Lower lobe of right lung (tissue), 2 donors: ENCODE results near the gene SGMS1. TPM values are rescaled to one million over a fixed set of nuclear protein-coding genes. Genes with fewer than 3 reads are reported as not detected.

Experiments
- ATAC-seq, 2 donors: fragments of 200-7000 bp; cut with Tn5 transposase; one replicate each; pipeline ENCODE4 v1.9.1; 2020 to 2022; ENCODE audit warnings: mild to moderate bottlenecking in 2 of 2, moderate library complexity in 2 of 2
- DNase-seq: peaks from one replicate; pipeline ENCODE4 v3.0.0-alpha.2; 2020
- H3K27ac ChIP-seq: fragments of 200-600 bp; one replicate; pipeline ENCODE4 v1.8.0; 2022
- H3K27me3 ChIP-seq: fragments of 200-600 bp; one replicate; pipeline ENCODE4 v1.8.0; 2022; ENCODE audit warnings: low read depth
- H3K36me3 ChIP-seq: fragments of 200-600 bp; one replicate; pipeline ENCODE4 v1.8.0; 2022; ENCODE audit warnings: mild to moderate bottlenecking
- H3K4me1 ChIP-seq: fragments of 200-600 bp; one replicate; pipeline ENCODE4 v1.8.0; 2022
- H3K4me3 ChIP-seq: fragments of 200-600 bp; one replicate; pipeline ENCODE4 v1.8.0; 2022; ENCODE audit warnings: mild to moderate bottlenecking
- H3K9me3 ChIP-seq: fragments of 200-600 bp; one replicate; pipeline ENCODE4 v1.8.0; 2022
- intact Hi-C: fragments of 100-400 bp; cut with DNase I; formaldehyde crosslinking; loops from one replicate; pipeline ENCODE4 v1.11.0; 2022
- total RNA-seq: library from RNA; stranded (reverse); fragmentation: NEBNext Ultra II Directional; extraction: Animal tissue kit (Norgen Biotek cat#: 25700); gene quantifications from one replicate; pipeline ENCODE4 v1.2.1, GENCODE V29; 2021
- TF ChIP-seq, protein P1 (sequence below): fragments of 200-600 bp; IDR thresholded peaks from one replicate; pipeline ENCODE4 v1.8.0; 2022; ENCODE audit warnings: antibody characterized with exemption, mild to moderate bottlenecking
- donor health status: DM: no; HTN: yes; CAD: no; lungs with severe emphysema.

The SGMS1 gene
- total RNA-seq, 1 donor from 2014 or later = 72.3 TPM

DNA sequence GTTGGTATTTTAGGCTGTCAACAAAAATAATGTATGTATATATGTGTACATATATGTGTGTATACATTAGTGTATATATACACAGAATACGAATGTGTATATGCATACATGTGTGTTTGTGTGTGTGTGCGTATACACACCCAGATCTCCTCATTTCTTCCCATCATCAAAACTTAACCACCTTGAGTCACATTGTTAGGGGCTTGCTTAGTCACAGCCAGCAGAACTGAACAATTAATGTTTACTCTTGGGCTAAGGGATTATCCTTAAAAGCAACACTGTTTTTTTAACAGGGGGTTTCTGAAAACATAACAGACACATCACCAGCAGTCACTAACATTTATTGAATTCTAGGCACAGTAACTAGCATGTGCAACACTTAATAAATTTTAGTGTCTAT lies 289.5 kb downstream of the SGMS1 start:
- DNase-seq (no peak), ATAC-seq (no peak)
- Histone ChIP-seq H3K36me3 (no peaks in the 10 kb centered on the region), H3K4me1 (peaks cover under 1% of the 10 kb centered on the region), H3K27me3 (no peaks in the 10 kb centered on the region), H3K4me3 (no peak overlapping the region), H3K9me3 (no peaks in the 10 kb centered on the region), H3K27ac (no peak overlapping the region)
- TF ChIP-seq, protein P1, sequence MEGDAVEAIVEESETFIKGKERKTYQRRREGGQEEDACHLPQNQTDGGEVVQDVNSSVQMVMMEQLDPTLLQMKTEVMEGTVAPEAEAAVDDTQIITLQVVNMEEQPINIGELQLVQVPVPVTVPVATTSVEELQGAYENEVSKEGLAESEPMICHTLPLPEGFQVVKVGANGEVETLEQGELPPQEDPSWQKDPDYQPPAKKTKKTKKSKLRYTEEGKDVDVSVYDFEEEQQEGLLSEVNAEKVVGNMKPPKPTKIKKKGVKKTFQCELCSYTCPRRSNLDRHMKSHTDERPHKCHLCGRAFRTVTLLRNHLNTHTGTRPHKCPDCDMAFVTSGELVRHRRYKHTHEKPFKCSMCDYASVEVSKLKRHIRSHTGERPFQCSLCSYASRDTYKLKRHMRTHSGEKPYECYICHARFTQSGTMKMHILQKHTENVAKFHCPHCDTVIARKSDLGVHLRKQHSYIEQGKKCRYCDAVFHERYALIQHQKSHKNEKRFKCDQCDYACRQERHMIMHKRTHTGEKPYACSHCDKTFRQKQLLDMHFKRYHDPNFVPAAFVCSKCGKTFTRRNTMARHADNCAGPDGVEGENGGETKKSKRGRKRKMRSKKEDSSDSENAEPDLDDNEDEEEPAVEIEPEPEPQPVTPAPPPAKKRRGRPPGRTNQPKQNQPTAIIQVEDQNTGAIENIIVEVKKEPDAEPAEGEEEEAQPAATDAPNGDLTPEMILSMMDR = no peak
- intact Hi-C loops = no loop called here

DNA sequence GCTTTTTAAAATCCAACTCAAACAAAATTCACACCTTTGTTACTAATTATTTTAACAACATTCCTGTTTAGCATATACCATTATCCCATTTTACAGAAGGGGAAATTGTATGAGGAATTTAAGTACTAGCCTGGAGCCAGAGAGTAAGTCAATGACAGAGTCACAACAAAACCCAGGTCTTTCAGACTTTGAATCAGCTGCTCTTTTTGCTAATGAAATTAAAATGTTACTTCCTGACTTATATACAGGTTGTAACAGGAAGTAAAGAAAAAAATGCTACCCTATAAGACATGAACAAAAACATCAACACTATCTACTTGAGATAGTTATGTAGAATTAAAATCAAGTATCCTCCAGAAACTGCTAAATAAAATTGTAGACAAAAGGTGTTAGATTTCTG lies 289.9 kb downstream of the SGMS1 start:
- no peaks in the 10 kb centered on the region for H3K9me3 ChIP-seq
- no peak overlapping the region for H3K4me3 ChIP-seq
- no peaks in the 10 kb centered on the region for H3K27me3 ChIP-seq
- TF ChIP-seq, protein P1 = no peak
- ATAC-seq = no peak
- no peaks in the 10 kb centered on the region for H3K4me1 ChIP-seq
- H3K36me3 ChIP-seq = no peaks in the 10 kb centered on the region
- no peak overlapping the region for H3K27ac ChIP-seq
- DNase-seq = no peak
- intact Hi-C loops = no loop called here

DNA sequence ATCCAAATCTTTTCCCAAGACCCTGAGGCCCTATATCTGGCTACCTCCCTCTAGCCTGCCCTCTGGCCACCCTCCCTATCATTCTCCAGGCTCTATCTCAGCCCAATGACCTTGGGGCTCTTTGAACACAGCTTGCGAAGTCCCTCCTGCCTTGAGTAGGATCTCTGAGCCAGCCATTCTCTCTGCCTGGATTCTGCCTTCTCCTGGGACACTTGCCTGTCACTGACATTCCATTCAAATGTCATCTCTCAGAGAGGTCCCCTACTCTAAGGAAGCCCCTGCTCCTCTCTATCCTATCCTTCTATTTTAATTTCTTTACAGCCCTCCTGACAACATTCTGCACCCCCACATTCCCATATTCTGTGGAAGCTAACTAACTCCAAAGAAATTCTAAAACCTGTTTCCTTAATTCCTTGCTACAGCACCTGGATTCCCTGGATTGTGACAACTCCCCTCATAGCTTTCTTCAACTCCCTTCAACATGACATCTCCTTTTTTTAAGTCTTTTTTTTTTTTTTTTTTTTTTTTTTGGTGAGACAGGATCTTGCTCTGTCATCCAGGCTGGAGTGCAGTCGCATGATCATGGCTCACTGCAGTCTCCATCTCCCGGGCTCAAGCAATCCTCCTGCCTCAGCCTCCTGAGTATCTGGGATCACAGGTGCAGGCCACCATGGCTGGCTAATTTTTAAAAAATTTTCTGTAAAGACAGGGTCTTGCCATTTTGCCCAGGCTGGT lies 291.5 kb downstream of the SGMS1 start:
- DNase-seq = no peak
- TF ChIP-seq, protein P1 = no peak
- H3K4me3 ChIP-seq = no peak overlapping the region
- H3K4me1 ChIP-seq = peaks cover 6% of the 10 kb centered on the region
- no peaks in the 10 kb centered on the region for H3K27me3 ChIP-seq
- intact Hi-C loops = no loop called here
- H3K9me3 ChIP-seq = no peaks in the 10 kb centered on the region
- H3K36me3 ChIP-seq = no peaks in the 10 kb centered on the region
- H3K27ac ChIP-seq = no peak overlapping the region
- no peak for ATAC-seq

DNA sequence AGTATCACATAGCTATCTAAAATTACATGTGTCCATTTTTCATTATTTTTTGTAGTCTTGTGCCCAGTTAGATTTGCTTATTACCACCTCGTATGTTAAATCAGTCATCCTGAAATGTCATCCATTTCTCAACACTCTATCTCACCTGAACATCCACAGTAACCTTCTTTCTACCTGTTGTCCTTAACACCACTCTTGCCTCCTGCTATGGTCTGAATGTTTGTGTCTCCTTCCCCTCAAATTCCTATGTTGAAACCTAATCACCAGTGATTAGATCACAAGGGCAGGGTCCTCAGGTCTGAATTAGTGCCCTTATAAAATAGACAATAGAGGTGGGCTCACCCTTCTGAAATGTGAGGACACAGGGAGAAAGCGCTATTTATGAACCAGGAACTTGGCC lies 292.3 kb downstream of the SGMS1 start:
- TF ChIP-seq, protein P1 = no peak
- DNase-seq (no peak), ATAC-seq (no peak)
- no peak overlapping the region for H3K4me3 ChIP-seq
- H3K27ac ChIP-seq = no peak overlapping the region
- H3K36me3 ChIP-seq = no peaks in the 10 kb centered on the region
- H3K9me3 ChIP-seq = no peaks in the 10 kb centered on the region
- intact Hi-C loops = no loop called here
- peaks cover 14% of the 10 kb centered on the region for H3K4me1 ChIP-seq
- no peaks in the 10 kb centered on the region for H3K27me3 ChIP-seq

DNA sequence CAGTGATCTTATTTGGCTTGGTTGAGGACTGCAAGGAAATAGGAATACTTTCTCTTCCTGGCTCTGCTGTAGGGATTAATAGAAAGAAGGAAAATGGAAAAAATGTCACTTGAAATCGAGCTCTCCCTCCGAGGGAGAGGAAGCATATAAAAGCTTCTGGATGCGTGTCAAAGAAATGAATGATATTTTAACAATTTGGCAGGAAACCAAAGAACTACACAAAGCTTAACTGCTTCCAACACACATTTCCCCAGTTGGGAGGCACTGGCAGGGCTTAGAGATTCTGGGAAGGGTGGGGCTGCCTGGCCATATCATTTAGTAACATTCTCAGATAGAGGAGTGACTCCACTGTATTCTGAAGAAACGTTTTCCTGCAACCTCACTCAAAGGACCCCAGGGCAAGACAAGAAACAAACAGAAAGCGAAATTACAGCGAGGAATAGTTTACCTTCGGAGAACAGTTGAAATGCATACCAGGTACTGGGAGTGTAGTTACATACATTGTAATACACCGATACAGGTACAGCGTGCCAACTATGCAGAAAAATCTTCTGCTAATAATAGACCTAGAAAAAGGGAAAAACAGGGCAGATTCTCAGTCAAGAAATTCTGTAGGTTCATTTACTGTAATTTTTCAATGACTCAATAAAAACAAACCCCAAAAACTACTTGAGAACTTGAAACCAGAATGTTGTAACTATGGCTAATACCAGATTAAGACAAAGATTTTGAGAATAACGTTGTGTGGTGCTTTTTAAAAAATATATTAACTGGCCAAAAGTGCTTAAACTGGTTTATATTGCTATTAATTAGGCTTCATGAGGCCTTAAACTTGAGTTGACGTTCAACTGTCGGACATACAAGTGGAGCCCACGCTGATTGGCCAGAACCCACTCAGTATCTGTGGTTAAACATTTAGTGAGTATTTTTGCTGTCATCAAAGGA lies 296.7 kb downstream of the SGMS1 start:
- H3K27me3 ChIP-seq = no peaks in the 10 kb centered on the region
- H3K4me3 ChIP-seq = no peak overlapping the region
- ATAC-seq (peak; percentile 67 to 73), DNase-seq (no peak)
- peak overlapping the region; percentile 9 for H3K27ac ChIP-seq
- TF ChIP-seq, protein P1 = no peak
- H3K36me3 ChIP-seq = no peaks in the 10 kb centered on the region
- intact Hi-C loops = loop anchor here (10.0 kb wide), 1 partner anchor 88 kb away; no protein-coding TSS in a partner anchor
- peaks cover 47% of the 10 kb centered on the region for H3K4me1 ChIP-seq
- H3K9me3 ChIP-seq = no peaks in the 10 kb centered on the region
